Aortic smooth muscle cell (primary cell): Measurements from ENCODE around the gene RELL2. TPM values are rescaled to one million over a fixed set of nuclear protein-coding genes. Genes with fewer than 3 reads are reported as not detected.

Experiments used
- total RNA-seq: library from RNA; depleted of rRNA; stranded (reverse); fragments of >200 nt; gene quantifications from 2 replicates; pipeline ENCODE4 v1.2.3, GENCODE V29; 2014

Gene RELL2
- total RNA-seq, result 1.5 TPM in 2 replicates

GRCh38 chr5:141636413-141637122 lies at the start of gene RELL2, which contains the start of gene HDAC3:
Gene RELL2 (plus strand): TSS chr5:141636997. CDS start chr5:141638226, 1,229 bp downstream.
Gene HDAC3 (minus strand): TSS chr5:141636849. CDS start chr5:141636790, 59 bp downstream.

GRCh38 chr5:141618804-141619554 lies 17.8 kb upstream of the RELL2 start, which contains the start of gene DIAPH1:
Gene DIAPH1 (minus strand): TSS chr5:141619000. CDS start chr5:141618914, 86 bp downstream.

GRCh38 chr5:141650851-141651727 lies 14.3 kb downstream of the RELL2 start, which contains the start of gene FCHSD1:
Gene FCHSD1 (minus strand): TSS chr5:141651418. CDS start chr5:141651368, 50 bp downstream.

GRCh38 chr5:141681695-141682641 lies 45.2 kb downstream of the RELL2 start, which contains the start of gene ARAP3:
Gene ARAP3 (minus strand): TSS chr5:141682230. CDS start chr5:141680486, 1,744 bp downstream.

Other genes with a start within 250 kb of the RELL2 start
- 20.1 and 26.5 TPM in 2 replicates for gene PCDHGB4, start 249.3 kb upstream of the RELL2 start, total RNA-seq
- 2.2 and 3.9 TPM in 2 replicates for gene PCDHGA8, start 244.4 kb upstream of the RELL2 start, total RNA-seq
- gene PCDHGB5, start 239.1 kb upstream of the RELL2 start, total RNA-seq, result 21.0 and 29.1 TPM in 2 replicates
- gene PCDHGA9, start 234.2 kb upstream of the RELL2 start, total RNA-seq, result 2.9 and 5.7 TPM in 2 replicates
- 3.3 and 4.7 TPM in 2 replicates for gene PCDHGB6, start 229.0 kb upstream of the RELL2 start, total RNA-seq
- 5.3 and 7.5 TPM in 2 replicates for gene PCDHGA10, start 224.0 kb upstream of the RELL2 start, total RNA-seq
- 9.1 and 17.3 TPM in 2 replicates for gene PCDHGB7, start 219.3 kb upstream of the RELL2 start, total RNA-seq
- 11.0 and 18.2 TPM in 2 replicates for gene PCDHGA11, start 215.9 kb upstream of the RELL2 start, total RNA-seq
- gene PCDHGA12, start 206.5 kb upstream of the RELL2 start, total RNA-seq, result 17.6 and 22.3 TPM in 2 replicates
- gene PCDHGC3, start 161.0 kb upstream of the RELL2 start, total RNA-seq, result 72.0 and 83.4 TPM in 2 replicates
- gene PCDHGC4, start 152.0 kb upstream of the RELL2 start, total RNA-seq, result 2.0 and 3.2 TPM in 2 replicates
- 3.4 and 4.7 TPM in 2 replicates for gene PCDHGC5, start 147.9 kb upstream of the RELL2 start, total RNA-seq
- gene DIAPH1, start 18.0 kb upstream of the RELL2 start, total RNA-seq, result 35.9 and 44.5 TPM in 2 replicates
- gene HDAC3, start 148 bp upstream of the RELL2 start, total RNA-seq, result 52.8 and 60.9 TPM in 2 replicates
- gene FCHSD1, start 14.4 kb downstream of the RELL2 start, total RNA-seq, result 21.0 and 25.1 TPM in 2 replicates
- gene ARAP3, start 45.2 kb downstream of the RELL2 start, total RNA-seq, result 3.0 and 3.9 TPM in 2 replicates
- gene PCDH1, start 241.4 kb downstream of the RELL2 start, total RNA-seq, result 5.7 and 7.0 TPM in 2 replicates